Measurements from ENCODE around the gene RGS19. TPM values are rescaled to one million over a fixed set of nuclear protein-coding genes. Genes with fewer than 3 reads are reported as not detected.

RGS19 gene
- total RNA-seq, 1 donor from 2014 or later, result 26.2 TPM

DNA sequence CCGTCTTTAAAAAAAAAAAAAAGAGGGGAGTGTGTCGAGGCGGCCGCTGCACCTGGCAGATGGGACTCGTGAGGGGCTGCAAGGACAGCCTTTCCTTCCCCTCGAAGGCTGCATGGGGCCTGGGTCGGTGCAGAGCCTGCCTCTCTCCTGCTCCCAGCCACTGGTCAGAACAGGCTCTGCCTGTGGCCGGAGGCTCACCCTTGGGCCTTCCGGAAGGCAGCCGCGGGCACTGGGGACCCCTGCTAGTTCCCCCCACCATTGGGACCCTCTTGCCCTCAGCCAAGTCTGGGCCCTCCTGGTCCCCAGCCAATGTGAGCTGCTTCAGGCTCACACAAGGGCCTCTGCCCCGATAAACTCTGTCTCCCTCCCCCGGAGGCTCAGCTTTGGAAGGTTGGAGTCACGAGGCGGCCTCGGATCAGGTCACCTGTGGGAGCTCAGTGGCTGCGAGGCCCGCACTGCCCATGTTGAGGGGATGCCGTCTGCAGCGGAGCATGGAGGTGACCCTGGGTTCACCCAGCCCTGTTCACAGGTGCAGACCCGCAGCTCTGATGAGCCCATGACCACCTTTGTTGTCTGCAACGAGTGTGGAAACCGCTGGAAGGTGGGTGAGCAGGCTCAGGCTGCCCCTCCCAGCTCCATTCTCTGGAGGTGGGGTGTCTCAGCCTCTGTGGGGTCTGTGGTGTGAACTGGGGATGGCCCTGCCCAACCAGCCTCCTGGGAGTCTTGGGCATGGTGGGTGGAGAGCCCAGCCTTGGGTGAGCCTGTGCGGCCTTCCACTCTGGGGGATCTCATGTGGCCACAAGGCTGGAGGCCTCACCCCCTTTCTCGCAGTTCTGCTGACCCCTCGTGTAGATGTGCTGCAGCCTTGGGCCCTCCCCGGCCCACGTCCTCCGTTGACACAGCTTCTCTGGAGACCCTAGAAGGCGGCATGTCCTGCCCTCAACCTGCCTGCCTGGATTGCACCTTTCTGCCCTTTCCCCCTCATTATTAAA, 7.7 kb downstream of the RGS19 start:
- DNase-seq (ENCODE audit: low spot score), result no peak
- H3K36me3 Mint-ChIP-seq (ENCODE audit: low read depth, unreplicated experiment), result no peaks in the 10 kb centered on the region
- H3K4me1 Mint-ChIP-seq (ENCODE audit: unreplicated experiment), result peaks cover 3% of the 10 kb centered on the region
- no peaks in the 10 kb centered on the region for H3K9me3 Mint-ChIP-seq (ENCODE audit: unreplicated experiment)
- TF ChIP-seq, protein P1, sequence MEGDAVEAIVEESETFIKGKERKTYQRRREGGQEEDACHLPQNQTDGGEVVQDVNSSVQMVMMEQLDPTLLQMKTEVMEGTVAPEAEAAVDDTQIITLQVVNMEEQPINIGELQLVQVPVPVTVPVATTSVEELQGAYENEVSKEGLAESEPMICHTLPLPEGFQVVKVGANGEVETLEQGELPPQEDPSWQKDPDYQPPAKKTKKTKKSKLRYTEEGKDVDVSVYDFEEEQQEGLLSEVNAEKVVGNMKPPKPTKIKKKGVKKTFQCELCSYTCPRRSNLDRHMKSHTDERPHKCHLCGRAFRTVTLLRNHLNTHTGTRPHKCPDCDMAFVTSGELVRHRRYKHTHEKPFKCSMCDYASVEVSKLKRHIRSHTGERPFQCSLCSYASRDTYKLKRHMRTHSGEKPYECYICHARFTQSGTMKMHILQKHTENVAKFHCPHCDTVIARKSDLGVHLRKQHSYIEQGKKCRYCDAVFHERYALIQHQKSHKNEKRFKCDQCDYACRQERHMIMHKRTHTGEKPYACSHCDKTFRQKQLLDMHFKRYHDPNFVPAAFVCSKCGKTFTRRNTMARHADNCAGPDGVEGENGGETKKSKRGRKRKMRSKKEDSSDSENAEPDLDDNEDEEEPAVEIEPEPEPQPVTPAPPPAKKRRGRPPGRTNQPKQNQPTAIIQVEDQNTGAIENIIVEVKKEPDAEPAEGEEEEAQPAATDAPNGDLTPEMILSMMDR (IDR thresholded peaks at IDR 0.05; ENCODE audit: unreplicated experiment), result no peak
- H3K27ac Mint-ChIP-seq (ENCODE audit: unreplicated experiment), result no peak overlapping the region
- peaks cover 7% of the 10 kb centered on the region for H3K27me3 Mint-ChIP-seq (ENCODE audit: unreplicated experiment)
- no peak overlapping the region for H3K4me3 Mint-ChIP-seq (ENCODE audit: unreplicated experiment)

DNA sequence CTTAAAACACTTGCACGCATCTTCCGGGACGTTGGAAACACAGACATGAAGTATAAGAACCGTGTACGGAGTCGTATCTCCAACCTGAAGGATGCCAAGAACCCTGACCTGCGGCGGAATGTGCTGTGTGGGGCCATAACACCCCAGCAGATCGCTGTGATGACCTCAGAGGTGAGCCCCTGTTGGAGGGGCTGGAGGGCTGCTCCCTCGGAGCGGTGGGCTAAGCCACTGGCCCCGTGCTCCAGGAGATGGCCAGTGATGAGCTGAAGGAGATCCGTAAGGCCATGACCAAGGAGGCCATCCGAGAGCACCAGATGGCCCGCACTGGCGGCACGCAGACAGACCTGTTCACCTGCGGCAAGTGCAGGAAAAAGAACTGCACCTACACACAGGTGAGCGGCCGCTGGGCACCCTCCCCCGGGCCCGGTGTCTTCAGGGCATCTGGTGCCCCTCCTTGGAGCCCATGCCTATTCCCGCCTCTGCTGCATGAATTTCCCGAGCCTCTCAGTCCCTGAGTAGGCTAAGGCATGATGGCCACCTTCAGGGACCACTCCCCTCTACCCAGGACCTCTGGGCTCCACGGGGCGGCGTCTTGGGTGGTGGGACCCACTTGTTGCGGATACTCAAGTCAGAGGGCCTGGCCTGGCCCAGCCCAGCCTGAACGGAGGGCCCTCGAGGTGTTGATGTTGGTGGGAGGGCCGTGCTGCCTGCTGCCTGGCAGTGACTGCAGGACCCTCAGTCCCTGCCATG, 8.9 kb downstream of the RGS19 start:
- Mint-ChIP-seq H3K27ac (ENCODE audit: unreplicated experiment) (no peak overlapping the region), H3K27me3 (ENCODE audit: unreplicated experiment) (peaks cover 9% of the 10 kb centered on the region), H3K4me3 (ENCODE audit: unreplicated experiment) (no peak overlapping the region), H3K9me3 (ENCODE audit: unreplicated experiment) (no peaks in the 10 kb centered on the region), H3K36me3 (ENCODE audit: low read depth, unreplicated experiment) (no peaks in the 10 kb centered on the region), H3K4me1 (ENCODE audit: unreplicated experiment) (peaks cover 10% of the 10 kb centered on the region)
- TF ChIP-seq, protein P1 (IDR thresholded peaks at IDR 0.05; ENCODE audit: unreplicated experiment), result no peak
- no peak for DNase-seq (ENCODE audit: low spot score)

DNA sequence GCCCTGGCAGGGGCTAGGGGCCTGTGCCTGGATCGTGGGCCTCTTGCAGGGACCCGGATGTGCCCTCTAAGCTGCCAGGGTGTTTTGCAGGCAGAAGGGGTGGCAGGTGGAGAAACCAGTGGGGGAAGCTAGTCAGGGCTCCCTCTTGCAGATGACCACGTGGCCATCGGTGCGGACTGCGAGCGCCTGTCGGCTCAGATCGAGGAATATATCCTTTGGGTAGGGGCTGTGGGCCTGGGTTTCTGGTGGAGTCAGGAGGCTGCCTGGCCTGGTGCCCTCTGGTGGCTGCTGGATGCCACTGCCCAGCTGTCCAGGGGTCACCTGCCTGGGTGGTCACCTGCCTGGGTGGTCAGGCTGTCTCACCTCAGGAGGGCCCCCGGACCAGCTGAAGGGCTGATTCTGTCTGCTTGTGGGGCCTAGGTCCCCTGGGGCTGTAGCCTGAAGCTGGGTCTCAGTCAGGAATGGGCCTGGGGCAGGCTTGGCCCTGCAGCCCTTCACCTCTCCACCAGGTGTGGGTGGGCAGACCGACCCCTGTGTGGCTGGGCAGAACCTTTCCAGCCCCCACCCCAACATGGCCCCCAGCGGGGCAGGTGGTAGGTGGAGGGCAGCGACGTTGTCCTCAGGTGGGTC, 9.6 kb downstream of the RGS19 start:
- TF ChIP-seq, protein P1 (IDR thresholded peaks at IDR 0.05; ENCODE audit: unreplicated experiment), result peak; percentile 80
- Mint-ChIP-seq H3K4me3 (ENCODE audit: unreplicated experiment) (no peak overlapping the region), H3K4me1 (ENCODE audit: unreplicated experiment) (peaks cover 10% of the 10 kb centered on the region), H3K27me3 (ENCODE audit: unreplicated experiment) (peaks cover 9% of the 10 kb centered on the region), H3K27ac (ENCODE audit: unreplicated experiment) (no peak overlapping the region), H3K36me3 (ENCODE audit: low read depth, unreplicated experiment) (no peaks in the 10 kb centered on the region), H3K9me3 (ENCODE audit: unreplicated experiment) (no peaks in the 10 kb centered on the region)
- DNase-seq (ENCODE audit: low spot score), result peak; percentile 75

DNA sequence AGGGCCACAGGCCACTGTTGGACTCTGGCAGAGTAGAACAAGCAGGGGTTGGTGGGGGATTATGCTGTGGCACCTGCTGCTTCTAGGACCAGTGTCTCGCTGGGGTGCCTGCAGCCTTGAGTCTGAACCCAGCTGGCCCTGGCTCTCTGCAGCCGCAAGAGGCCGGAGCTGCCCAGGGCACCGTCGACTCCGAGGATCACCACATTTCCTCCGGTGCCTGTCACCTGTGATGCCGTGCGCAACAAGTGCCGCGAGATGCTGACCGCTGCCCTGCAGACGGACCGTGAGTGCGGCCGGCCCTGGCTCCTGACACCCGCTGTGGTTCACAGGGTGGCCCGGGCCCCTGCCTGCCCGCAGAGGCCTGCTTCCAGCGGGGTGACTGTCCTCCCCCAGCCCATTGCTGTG, 10.1 kb downstream of the RGS19 start:
- Mint-ChIP-seq H3K4me1 (ENCODE audit: unreplicated experiment) (peaks cover 12% of the 10 kb centered on the region), H3K27me3 (ENCODE audit: unreplicated experiment) (peaks cover 11% of the 10 kb centered on the region), H3K27ac (ENCODE audit: unreplicated experiment) (no peak overlapping the region), H3K9me3 (ENCODE audit: unreplicated experiment) (no peaks in the 10 kb centered on the region), H3K36me3 (ENCODE audit: low read depth, unreplicated experiment) (no peaks in the 10 kb centered on the region), H3K4me3 (ENCODE audit: unreplicated experiment) (no peak overlapping the region)
- TF ChIP-seq, protein P1 (IDR thresholded peaks at IDR 0.05; ENCODE audit: unreplicated experiment), result no peak
- DNase-seq (ENCODE audit: low spot score), result no peak

Measured in endothelial cell (in vitro differentiated cells).